K562 (cell line): Measurements from ENCODE around the gene OR52W1.

Source experiments
- CLOCK ChIP-seq: fragments of 250-450 bp; sonication (Bioruptor Pico); IDR thresholded peaks from 2 replicates; pipeline ENCODE4 v1.4.0; 2020; ENCODE audit warnings: mild to moderate bottlenecking, moderate library complexity, borderline replicate concordance
- ELF4 ChIP-seq: fragments of 450-650 bp; formaldehyde crosslinking; IDR thresholded peaks from 2 replicates; pipeline ENCODE4 v1.4.0; 2022; ENCODE audit warnings: missing genetic modification characterization
- FOS ChIP-seq: IDR thresholded peaks from 3 replicates; pipeline ENCODE4 v1.6.1; 2011; ENCODE audit not compliant: insufficient read length; ENCODE audit errors: extremely low read depth
- GATA2 ChIP-seq: sonication (generic); formaldehyde crosslinking; IDR thresholded peaks from 2 replicates; pipeline ENCODE4 v1.4.0; 2020; ENCODE audit warnings: mild to moderate bottlenecking, missing genetic modification reagents
- MAX ChIP-seq: sonication (generic); formaldehyde crosslinking; IDR thresholded peaks from 2 replicates; pipeline ENCODE4 v1.9.0; 2022; ENCODE audit warnings: mild to moderate bottlenecking, missing genetic modification reagents
- MEIS2 ChIP-seq: fragments of 450-650 bp; IDR thresholded peaks from 2 replicates; pipeline ENCODE4 v1.6.1; 2014; ENCODE audit warnings: mild to moderate bottlenecking; ENCODE audit not compliant: partially characterized antibody
- PCBP1 ChIP-seq: fragments of 200-400 bp; formaldehyde crosslinking; IDR thresholded peaks from 2 replicates; pipeline ENCODE4 v1.6.1; 2018; ENCODE audit warnings: mild to moderate bottlenecking, low read depth, low read length; ENCODE audit not compliant: poor library complexity, severe bottlenecking
- ZBTB1 ChIP-seq: sonication (generic); formaldehyde crosslinking; IDR thresholded peaks from 2 replicates; pipeline ENCODE4 v1.8.1; 2023; ENCODE audit warnings: missing genetic modification reagents, low read depth, mild to moderate bottlenecking, borderline replicate concordance
- ZBTB49 ChIP-seq: sonication (generic); formaldehyde crosslinking; IDR thresholded peaks from 2 replicates; pipeline ENCODE4 v1.8.0; 2022; ENCODE audit warnings: missing genetic modification reagents, mild to moderate bottlenecking, borderline replicate concordance
- ZBTB7A ChIP-seq: IDR thresholded peaks from 2 replicates; pipeline ENCODE4 v1.6.1; 2011; ENCODE audit warnings: low read depth, mild to moderate bottlenecking, low read length, moderate library complexity, borderline replicate concordance; ENCODE audit not compliant: control insufficient read depth
- ZNF23 ChIP-seq: fragments of 250-450 bp; sonication (Bioruptor Pico); IDR thresholded peaks from 2 replicates; pipeline ENCODE4 v1.4.0; 2020; ENCODE audit warnings: mild to moderate bottlenecking
- ZNF263 ChIP-seq: sonication (generic); formaldehyde crosslinking; IDR thresholded peaks from 2 replicates; pipeline ENCODE4 v1.8.0; 2022; ENCODE audit warnings: mild to moderate bottlenecking, missing genetic modification reagents, borderline replicate concordance

GRCh38 chr11:6240781-6241180 is 41.8 kb downstream of the OR52W1 start:
- TF ChIP-seq GATA2 (CRISPR knock-in tag) (no peak), PCBP1 (no peak), ZNF23 (no peak), ELF4 (CRISPR knock-in tag) (no peak), MEIS2 (no peak), CLOCK (CRISPR knock-in tag) (no peak), MAX (CRISPR knock-in tag) (no peak), ZBTB49 (no peak), ZBTB7A (no peak), ZBTB1 (CRISPR knock-in tag) (no peak), ZNF263 (CRISPR knock-in tag) (no peak), FOS (no peak)
